Measurements from ENCODE around the gene RAB17.

GRCh38 chr2:237536083-237536415 is 54.5 kb downstream of the RAB17 start:
- TF ChIP-seq CTCF (IDR thresholded peaks at IDR 0.05) (no peak), EP300 (IDR thresholded peaks at IDR 0.05) (no peak)
